WTC11 (cell line): ENCODE measurements around the gene PDLIM5.

Experiments
- CTCF ChIP-seq: fragments of 200-600 bp; IDR thresholded peaks from 2 replicates; pipeline ENCODE4 v1.8.0; 2022; ENCODE audit warnings: antibody characterized with exemption
- NR2C2 ChIP-seq: sonication (generic); formaldehyde crosslinking; IDR thresholded peaks from 2 replicates; pipeline ENCODE4 v1.8.0; 2022; ENCODE audit warnings: mild to moderate bottlenecking, missing genetic modification reagents
- SMAD4 ChIP-seq: sonication (generic); formaldehyde crosslinking; IDR thresholded peaks from 2 replicates; pipeline ENCODE4 v1.8.0; 2022; ENCODE audit warnings: mild to moderate bottlenecking, missing genetic modification reagents
- ZNF232 ChIP-seq: sonication (generic); formaldehyde crosslinking; IDR thresholded peaks from 2 replicates; pipeline ENCODE4 v1.8.0; 2022; ENCODE audit warnings: mild to moderate bottlenecking, missing genetic modification reagents

- TF ChIP-seq SMAD4 = no peak
- TF ChIP-seq NR2C2 (CRISPR knock-in tag) = no peak
- no peak for TF ChIP-seq ZNF232 (CRISPR knock-in tag)
- TF ChIP-seq CTCF = no peak
Measured at GRCh38 chr4:94603170-94603747, 151.5 kb downstream of the PDLIM5 start.
